HAP-1 (cell line): ENCODE results near the gene FYTTD1.
A peak's percentile ranks its signal among the peaks of the same experiment; 100 is the strongest.

ENCODE experiments used
- DNase-seq, 2 experiments: peaks; one replicate each; pipeline ENCODE4 v3.0.0-alpha.2; 2016 to 2020; ENCODE audit warnings: low spot score in 2 of 2
- H3K27me3 ChIP-seq: fragments of 250-450 bp; sonication (Bioruptor Pico); 2 replicates; pipeline ENCODE4 v1.5.1; 2020; ENCODE audit warnings: low read depth, mild to moderate bottlenecking, moderate library complexity
- H3K36me3 ChIP-seq: fragments of 250-450 bp; sonication (Bioruptor Pico); replicated peaks from 2 replicates; pipeline ENCODE4 v1.5.1; 2020; ENCODE audit warnings: mild to moderate bottlenecking
- H3K4me1 ChIP-seq: fragments of 250-450 bp; sonication (Bioruptor Pico); 2 replicates; pipeline ENCODE4 v1.5.1; 2020; ENCODE audit warnings: mild to moderate bottlenecking
- H3K4me3 ChIP-seq: fragments of 250-450 bp; sonication (Bioruptor Pico); 2 replicates; pipeline ENCODE4 v1.5.1; 2020; ENCODE audit warnings: mild to moderate bottlenecking, moderate library complexity
- H3K9me3 ChIP-seq: fragments of 250-450 bp; sonication (Bioruptor Pico); 2 replicates; pipeline ENCODE4 v1.5.1; 2020; ENCODE audit warnings: mild to moderate bottlenecking, moderate library complexity
- in situ Hi-C: fragments of 300-500 bp; cut with MboI; formaldehyde crosslinking; loops from 3 replicates; pipeline ENCODE4 v1.14.3; 2020; ENCODE audit warnings: low sequenced_read_pairs, inconsistent platforms, mixed read lengths

The FYTTD1 gene

DNA sequence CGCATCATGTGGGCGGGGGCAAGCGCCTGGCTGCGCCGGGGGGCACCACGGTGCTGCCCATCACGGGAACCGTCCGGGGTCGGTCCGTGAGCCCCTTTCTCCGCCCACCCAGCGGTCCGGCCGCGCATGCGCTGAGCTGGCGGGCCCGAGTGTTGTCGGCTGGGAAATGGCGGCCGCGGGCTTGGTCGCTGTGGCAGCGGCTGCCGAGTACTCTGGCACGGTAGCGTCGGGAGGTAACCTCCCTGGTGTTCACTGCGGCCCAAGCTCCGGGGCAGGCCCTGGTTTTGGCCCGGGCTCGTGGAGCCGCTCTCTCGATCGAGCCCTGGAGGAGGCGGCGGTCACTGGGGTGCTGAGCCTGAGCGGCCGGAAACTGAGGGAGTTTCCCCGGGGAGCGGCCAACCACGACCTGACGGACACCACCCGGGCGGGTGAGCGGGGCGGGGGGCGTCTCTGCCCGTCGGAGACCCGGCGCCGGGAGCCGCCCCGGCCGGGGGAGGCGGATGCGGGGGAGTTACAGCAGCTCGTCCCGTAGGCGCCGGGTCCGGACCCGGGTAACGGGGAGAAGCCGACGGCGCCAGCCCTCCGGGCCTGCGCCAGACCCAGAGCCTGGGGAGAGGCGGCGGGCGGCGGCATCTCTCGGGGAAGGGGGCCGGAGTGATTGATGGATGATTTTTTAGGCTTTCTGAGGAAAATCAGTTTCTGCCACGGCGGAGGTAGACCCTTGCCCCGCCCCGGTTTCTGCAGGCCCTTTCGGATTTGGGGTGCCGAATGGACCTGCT is 41.6 kb downstream of the FYTTD1 start, which contains the start of gene LRCH3:
Gene LRCH3 (plus strand): TSS at position 142 of the 779 bp plus-strand sequence. CDS start 25 bp downstream, at position 167.
- Histone ChIP-seq H3K4me1 (peaks cover 5% of the 10 kb centered on the region), H3K36me3 (0 out of 2 replicates have a peak, but pooled peaks cover 4% of the 10 kb centered on the region), H3K27me3 (no peaks in the 10 kb centered on the region), H3K4me3 (peak within 1 kb of the TSS; percentile 99), H3K9me3 (no peaks in the 10 kb centered on the region)
- DNase-seq: peak; percentile 66 to 93
- in situ Hi-C loops: no loop called here

GRCh38 chr3:197791892-197792647 is 42.4 kb downstream of the FYTTD1 start:
- in situ Hi-C loops: no loop called here
- Histone ChIP-seq H3K4me1 (peaks cover 5% of the 10 kb centered on the region), H3K9me3 (no peaks in the 10 kb centered on the region), H3K4me3 (peak overlapping the region; percentile 99), H3K27me3 (no peaks in the 10 kb centered on the region), H3K36me3 (0 out of 2 replicates have a peak, but pooled peaks cover 4% of the 10 kb centered on the region)
- no peak for DNase-seq

GRCh38 chr3:197793247-197793646 is 43.6 kb downstream of the FYTTD1 start:
- in situ Hi-C loops: no loop called here
- Histone ChIP-seq H3K36me3 (0 out of 2 replicates have a peak, but pooled peaks cover 4% of the 10 kb centered on the region), H3K4me1 (peaks cover 5% of the 10 kb centered on the region), H3K9me3 (no peaks in the 10 kb centered on the region), H3K4me3 (no peak overlapping the region), H3K27me3 (no peaks in the 10 kb centered on the region)
- DNase-seq: peak in 1 of 2 experiments; percentile 20

GRCh38 chr3:197794115-197794514 is 44.4 kb downstream of the FYTTD1 start:
- in situ Hi-C loops: no loop called here
- DNase-seq: no peak
- Histone ChIP-seq H3K27me3 (no peaks in the 10 kb centered on the region), H3K4me3 (no peak overlapping the region), H3K4me1 (peaks cover 5% of the 10 kb centered on the region), H3K36me3 (0 out of 2 replicates have a peak, but pooled peaks cover 4% of the 10 kb centered on the region), H3K9me3 (no peaks in the 10 kb centered on the region)

DNA sequence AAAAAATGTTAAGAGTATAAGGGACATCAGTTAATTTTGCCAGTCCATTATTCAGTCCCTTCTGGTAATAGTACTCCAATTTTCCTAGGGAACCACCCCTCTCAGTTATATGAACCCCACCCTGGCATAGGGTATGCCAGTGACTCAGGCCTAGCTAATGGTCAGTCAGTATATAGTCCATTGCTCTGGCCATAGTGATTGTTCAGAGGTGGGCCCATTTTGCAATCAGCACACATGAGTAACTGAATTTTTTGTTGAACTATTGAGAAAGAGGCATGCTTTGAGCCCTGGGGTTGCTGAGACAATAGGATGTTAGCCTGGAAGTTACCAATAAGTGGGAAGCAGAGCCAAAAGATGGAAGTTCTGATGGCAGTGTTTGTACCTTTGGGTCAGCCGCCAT is 45.5 kb downstream of the FYTTD1 start:
- H3K4me1 ChIP-seq: peaks cover 5% of the 10 kb centered on the region
- H3K4me3 ChIP-seq: no peak overlapping the region
- 0 out of 2 replicates have a peak, but pooled peaks cover 4% of the 10 kb centered on the region for H3K36me3 ChIP-seq
- in situ Hi-C loops: no loop called here
- H3K27me3 ChIP-seq: no peaks in the 10 kb centered on the region
- DNase-seq: no peak
- no peaks in the 10 kb centered on the region for H3K9me3 ChIP-seq

DNA sequence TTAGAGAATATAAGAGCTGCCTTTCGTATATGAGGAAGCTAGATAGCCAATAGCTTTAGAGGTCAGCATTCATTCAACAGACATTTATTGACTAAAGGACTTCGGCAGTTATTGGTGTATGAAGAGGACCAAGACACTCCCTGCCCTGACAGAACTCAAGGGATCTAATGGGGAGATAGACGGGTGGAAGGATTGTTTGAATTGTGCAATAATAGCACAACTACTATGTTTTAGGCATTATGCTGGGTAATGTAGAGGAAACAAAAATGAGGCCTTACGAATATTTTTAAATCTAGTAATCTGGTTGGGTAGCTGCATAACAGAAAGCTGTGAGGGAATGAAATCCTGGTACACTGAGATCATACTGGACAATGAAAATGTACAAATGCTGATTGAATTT is 46.4 kb downstream of the FYTTD1 start:
- Histone ChIP-seq H3K9me3 (no peaks in the 10 kb centered on the region), H3K4me1 (peaks cover 6% of the 10 kb centered on the region), H3K4me3 (no peak overlapping the region), H3K36me3 (0 out of 2 replicates have a peak, but pooled peaks cover 4% of the 10 kb centered on the region), H3K27me3 (no peaks in the 10 kb centered on the region)
- in situ Hi-C loops: no loop called here
- no peak for DNase-seq

GRCh38 chr3:197798863-197799262 is 49.2 kb downstream of the FYTTD1 start:
- H3K4me3 ChIP-seq: no peak overlapping the region
- H3K4me1 ChIP-seq: peaks cover 3% of the 10 kb centered on the region
- DNase-seq: no peak
- no peaks in the 10 kb centered on the region for H3K36me3 ChIP-seq
- in situ Hi-C loops: no loop called here
- H3K9me3 ChIP-seq: no peaks in the 10 kb centered on the region
- H3K27me3 ChIP-seq: no peaks in the 10 kb centered on the region

DNA sequence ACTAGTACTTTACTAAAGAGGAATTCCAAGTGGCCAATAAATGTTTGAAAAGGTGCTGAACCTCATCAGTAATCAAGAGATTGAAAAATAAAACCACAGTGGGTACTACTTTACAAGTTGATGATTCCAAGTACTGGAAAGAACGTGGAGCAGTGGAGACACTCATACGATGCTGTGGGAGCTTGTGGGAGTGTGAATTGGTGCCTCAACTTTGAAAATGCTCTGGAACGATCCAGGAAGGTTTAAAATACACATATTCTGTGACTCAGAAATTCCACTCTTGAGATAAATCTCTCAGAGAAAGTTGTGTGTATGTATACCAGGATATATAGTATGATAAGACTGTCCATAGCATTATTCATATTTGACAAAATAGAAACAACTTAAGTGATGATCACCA is 50.7 kb downstream of the FYTTD1 start:
- Histone ChIP-seq H3K27me3 (no peaks in the 10 kb centered on the region), H3K36me3 (no peaks in the 10 kb centered on the region; the same call in 1 of the 2 replicates), H3K4me1 (peaks cover 3% of the 10 kb centered on the region), H3K9me3 (no peaks in the 10 kb centered on the region), H3K4me3 (no peak overlapping the region)
- in situ Hi-C loops: no loop called here
- DNase-seq: no peak

- in situ Hi-C loops: no loop called here
- no peaks in the 10 kb centered on the region for H3K27me3 ChIP-seq
- no peak overlapping the region for H3K4me3 ChIP-seq
- H3K9me3 ChIP-seq: no peaks in the 10 kb centered on the region
- H3K36me3 ChIP-seq: no peaks in the 10 kb centered on the region; the same call in 1 of the 2 replicates
- DNase-seq: no peak
- H3K4me1 ChIP-seq: peaks cover 3% of the 10 kb centered on the region
Observed at GRCh38 chr3:197801891-197802778, 52.5 kb downstream of the FYTTD1 start.

DNA sequence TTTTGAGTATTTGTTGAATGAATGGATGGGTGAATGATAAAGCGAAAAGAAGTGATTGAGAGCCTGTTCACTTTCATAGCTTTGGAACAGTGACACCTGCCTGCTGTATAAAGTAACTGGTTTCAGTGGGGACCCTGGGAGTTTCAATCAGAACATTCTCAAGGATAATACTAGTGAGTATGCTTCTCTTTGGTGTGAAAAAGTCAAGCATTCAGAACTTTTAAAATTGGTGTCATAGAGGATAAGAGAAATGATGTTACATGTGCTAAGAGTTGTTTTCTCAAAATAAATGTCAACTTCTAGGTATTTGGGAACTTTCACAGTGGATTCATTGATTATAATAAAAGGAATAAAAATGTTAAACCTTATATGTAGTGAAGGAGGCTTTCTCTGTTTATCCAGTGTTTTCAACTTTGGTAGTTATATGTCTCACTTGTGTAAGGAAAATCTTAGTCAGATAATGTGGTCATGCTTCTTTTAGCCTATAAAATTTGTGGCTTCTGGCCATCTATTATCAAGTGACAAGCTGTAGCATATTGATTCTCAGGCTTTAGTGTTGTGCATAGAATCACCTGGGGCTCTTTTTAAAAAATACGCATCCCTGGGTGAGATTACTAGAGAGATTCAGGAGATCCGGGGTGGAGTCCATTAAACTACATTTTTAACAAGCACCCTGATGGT is 53.2 kb downstream of the FYTTD1 start:
- H3K27me3 ChIP-seq: no peaks in the 10 kb centered on the region
- no peak overlapping the region for H3K4me3 ChIP-seq
- H3K9me3 ChIP-seq: no peaks in the 10 kb centered on the region
- peaks cover 3% of the 10 kb centered on the region for H3K4me1 ChIP-seq
- no peaks in the 10 kb centered on the region; the same call in 1 of the 2 replicates for H3K36me3 ChIP-seq
- in situ Hi-C loops: no loop called here
- no peak for DNase-seq

GRCh38 chr3:197804511-197804910 is 54.8 kb downstream of the FYTTD1 start:
- Histone ChIP-seq H3K9me3 (no peaks in the 10 kb centered on the region), H3K4me3 (no peak overlapping the region), H3K36me3 (no peaks in the 10 kb centered on the region; the same call in 1 of the 2 replicates), H3K4me1 (peaks cover 3% of the 10 kb centered on the region), H3K27me3 (no peaks in the 10 kb centered on the region)
- no peak for DNase-seq
- in situ Hi-C loops: no loop called here

- Histone ChIP-seq H3K27me3 (no peaks in the 10 kb centered on the region), H3K4me1 (no peaks in the 10 kb centered on the region), H3K4me3 (no peak overlapping the region), H3K36me3 (no peaks in the 10 kb centered on the region; the same call in 1 of the 2 replicates), H3K9me3 (no peaks in the 10 kb centered on the region)
- in situ Hi-C loops: no loop called here
- no peak for DNase-seq
Observed at GRCh38 chr3:197807969-197808587, 58.4 kb downstream of the FYTTD1 start.
